Activated CD4-positive, alpha-beta T cell treated with anti-CD3 and anti-CD28 coated beads, Interleukin-2, amount 50 U/mL, for 16 hours (primary cell): ENCODE results near the gene PRR3.

Experiments
- DNase-seq: peaks from one replicate; pipeline ENCODE4 v3.0.0-alpha.2; 2020

PRR3 gene

DNA sequence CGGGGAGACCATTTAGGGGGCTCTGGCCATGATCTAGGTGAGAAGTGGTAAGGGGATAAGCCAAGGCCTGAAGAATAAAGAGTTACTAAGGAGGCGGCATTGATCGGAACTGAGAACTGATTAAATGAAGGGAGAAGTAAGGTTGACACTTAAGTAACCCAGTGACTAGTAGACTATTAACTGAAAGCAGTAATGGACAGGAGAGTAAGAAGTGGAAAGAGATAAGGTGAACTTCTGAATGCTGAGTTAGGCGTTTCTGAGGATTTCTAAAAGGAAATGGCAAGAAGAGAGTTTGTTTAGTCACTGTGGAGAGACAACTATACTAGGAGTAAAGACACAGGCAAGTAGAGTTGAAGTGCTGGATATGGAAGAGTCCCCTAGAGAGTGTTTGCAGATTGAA is 16.0 kb downstream of the PRR3 start:
- DNase-seq, result no peak

DNA sequence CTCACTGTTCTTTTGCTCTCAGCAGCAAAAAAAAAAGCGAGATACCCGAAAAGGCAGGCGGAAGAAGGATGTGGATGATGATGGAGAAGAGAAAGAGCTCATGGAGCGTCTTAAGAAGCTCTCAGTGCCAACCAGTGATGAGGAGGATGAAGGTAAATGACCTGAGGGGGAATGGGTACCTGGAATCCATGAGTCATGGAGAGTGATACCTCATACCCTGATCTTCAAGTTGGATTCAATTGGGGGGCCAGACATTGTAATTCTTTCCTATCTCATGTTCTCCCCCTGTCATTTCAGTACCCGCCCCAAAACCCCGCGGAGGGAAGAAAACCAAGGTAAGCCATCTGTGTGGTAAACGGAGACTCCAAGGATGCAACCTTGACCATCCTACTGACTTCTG is 21.0 kb downstream of the PRR3 start:
- no peak for DNase-seq

DNA sequence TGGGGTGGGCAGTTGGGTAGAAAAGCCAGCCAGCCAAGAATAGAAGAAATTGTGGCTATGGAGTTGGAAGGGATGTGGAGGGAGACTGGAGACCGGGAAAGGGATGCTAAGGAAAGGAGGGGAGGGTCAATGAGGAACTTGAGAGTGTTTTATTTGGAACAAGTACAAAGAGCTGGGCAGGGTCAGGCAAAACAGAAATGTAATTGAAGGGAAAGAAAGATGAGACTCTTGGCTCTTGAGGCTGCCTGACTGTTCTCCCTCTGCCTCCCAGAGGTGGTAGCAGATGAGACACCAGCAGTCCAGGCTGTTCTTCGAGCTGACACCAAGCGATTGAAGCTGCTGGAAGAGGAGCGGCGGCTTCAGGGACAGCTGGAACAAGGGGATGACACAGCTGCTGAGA is 26.8 kb downstream of the PRR3 start:
- no peak for DNase-seq

DNA sequence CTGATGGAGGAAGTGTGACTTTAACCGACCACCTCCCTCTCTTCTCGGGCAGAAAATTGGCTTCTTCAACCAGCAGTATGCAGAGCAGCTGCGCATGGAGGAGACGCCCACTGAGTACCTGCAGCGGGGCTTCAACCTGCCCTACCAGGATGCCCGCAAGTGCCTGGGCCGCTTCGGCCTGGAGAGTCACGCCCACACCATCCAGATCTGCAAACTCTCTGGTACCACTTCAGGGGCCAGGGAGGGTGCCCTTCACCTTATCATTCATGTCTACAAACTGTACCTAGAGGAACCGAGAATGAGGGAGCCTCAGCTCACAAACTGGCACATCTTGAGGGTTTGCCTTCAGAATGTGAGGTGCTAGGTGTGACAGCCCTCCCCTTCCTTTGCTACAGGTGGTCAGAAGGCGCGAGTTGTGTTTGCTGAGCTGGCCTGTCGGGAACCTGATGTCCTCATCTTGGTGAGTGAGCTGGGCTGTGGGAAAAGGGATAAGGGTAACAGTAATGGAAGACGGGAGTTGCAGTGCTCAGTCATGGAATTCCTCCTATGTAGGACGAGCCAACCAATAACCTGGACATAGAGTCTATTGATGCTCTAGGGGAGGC is 32.8 kb downstream of the PRR3 start:
- DNase-seq, result no peak

DNA sequence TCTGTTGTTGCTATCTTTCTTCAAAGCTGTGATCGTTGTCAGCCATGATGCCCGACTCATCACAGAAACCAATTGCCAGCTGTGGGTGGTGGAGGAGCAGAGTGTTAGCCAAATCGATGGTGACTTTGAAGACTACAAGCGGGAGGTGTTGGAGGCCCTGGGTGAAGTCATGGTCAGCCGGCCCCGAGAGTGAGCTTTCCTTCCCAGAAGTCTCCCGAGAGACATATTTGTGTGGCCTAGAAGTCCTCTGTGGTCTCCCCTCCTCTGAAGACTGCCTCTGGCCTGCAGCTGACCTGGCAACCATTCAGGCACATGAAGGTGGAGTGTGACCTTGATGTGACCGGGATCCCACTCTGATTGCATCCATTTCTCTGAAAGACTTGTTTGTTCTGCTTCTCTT is 33.4 kb downstream of the PRR3 start:
- DNase-seq, result no peak

DNA sequence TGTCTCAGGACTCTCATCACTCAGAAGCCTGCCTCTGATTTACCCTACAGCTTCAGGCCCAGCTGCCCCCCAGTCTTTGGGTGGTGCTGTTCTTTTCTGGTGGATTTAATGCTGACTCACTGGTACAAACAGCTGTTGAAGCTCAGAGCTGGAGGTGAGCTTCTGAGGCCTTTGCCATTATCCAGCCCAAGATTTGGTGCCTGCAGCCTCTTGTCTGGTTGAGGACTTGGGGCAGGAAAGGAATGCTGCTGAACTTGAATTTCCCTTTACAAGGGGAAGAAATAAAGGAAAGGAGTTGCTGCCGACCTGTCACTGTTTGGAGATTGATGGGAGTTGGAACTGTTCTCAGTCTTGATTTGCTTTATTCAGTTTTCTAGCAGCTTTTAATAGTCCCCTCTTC is 33.9 kb downstream of the PRR3 start:
- no peak for DNase-seq

DNA sequence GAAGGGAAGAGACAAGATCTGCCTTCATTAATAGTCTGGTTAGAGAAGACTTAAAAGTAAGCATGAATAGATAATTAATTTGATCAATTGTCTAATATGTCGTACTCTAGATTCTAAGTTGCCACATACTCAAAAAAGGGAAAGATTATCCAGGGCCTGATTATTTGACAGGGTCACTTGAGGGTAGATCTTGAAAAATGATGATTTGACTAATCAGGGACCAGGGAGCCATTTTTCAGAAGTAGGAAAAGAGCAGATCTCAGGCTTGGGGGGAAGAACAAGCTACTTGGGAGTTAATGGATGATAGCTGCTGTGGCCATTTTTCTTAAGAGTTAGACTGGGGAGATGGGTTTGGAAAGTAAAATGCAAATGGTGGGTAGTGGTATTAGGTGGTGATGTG is 35.2 kb downstream of the PRR3 start:
- no peak for DNase-seq

DNA sequence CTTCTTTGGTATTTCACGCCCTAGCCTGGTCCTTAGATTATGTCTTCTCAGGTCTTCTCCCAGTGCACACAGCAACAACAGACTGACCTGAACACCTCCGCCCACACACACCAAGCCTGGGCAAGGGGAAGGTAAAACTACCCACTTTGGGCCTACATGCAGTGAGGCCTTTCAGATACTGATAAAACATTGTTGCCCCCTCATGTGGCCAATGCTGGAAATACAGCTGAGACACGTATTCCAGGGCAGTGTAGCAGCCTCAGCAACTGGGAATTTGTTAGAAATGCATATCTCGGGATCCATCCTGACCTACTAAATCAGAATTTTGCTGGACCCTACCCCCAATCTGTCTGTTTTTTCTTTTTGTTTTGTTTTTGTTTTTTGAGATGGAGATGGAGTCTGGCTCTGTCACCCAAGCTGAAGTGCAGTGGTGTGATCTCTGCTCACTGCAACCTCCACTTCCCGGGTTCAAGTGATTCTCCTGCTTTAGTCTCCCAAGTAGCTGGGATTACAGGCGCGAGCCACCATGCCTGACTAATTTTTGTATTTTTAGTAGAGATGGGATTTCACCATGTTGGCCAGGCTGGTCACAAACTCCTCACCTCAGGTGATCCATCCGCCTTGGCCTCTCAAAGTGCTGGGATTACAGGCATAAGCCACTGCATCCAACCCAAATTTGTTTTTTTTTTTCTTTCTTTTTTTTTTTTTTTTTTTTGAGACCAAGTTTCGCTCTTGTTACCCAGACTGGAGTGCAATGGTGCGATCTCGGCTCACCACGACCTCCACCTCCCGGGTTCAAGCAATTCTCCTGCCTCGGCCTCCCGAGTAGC is 40.4 kb downstream of the PRR3 start:
- DNase-seq, result peak; percentile 81

DNA sequence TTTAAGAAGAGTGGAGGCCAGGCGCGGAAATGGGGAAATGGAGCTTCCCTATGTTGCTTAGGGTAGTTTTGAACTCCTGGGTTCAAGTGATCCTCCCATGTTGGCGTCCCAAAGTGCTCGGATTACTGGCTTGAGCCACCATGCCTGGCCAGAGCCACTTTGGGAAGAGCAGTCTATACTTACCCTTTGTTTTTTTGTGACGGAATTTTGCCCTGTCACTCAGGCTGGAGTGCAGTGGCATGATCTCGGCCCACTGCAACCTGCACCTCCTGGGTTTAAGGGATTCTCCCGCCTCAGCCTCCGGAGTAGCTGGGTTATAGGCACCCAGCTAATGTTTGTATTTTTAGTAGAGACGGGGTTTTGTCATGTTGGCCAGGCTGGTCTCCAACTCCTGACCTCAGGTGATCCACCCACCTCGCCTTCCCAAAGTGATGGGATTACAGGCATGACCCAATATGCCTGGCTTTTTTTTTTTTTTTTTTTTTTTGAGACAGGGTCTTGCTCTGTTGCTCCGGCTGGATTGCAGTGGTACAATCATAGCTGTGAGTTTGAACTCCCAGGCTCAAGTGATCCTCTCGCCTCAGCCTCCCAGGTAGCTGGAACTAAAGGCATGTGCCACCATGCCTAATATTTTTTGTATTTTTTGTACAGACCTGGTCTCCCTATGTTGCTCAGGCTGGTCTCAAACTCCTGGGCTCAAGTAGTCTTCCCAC is 42.0 kb downstream of the PRR3 start:
- DNase-seq, result no peak

DNA sequence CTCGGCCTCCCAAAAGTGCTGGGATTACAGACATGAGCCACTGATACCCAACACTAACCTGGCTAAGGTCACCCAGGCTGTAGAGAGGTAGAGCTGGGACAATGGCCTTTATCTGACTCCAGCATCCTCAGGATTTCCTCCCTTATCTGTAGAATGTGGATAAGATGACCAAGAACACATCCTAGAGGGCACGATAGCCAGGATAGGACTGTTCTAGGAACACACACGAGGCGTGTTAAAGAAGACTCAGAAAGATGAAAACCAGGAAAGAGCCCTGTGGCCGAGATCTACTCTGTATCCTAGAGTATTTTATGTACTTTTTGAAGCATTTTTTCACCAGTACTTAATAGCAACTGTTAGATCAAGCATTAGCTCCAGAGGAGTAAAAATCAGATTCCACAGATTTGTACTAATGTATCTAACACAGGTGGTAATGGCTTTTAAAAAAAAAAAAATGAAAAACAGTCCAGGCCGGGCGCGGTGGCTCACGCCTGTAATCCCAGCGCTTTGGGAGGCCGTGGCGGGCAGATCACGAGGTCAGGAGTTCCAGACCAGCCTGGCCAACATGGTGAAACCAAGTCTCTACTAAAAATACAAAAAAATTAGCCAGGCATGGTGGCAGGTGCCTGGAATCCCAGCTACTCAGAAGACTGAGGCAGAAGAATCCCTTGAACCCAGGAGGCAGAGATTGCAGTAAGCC is 42.7 kb downstream of the PRR3 start:
- no peak for DNase-seq

DNA sequence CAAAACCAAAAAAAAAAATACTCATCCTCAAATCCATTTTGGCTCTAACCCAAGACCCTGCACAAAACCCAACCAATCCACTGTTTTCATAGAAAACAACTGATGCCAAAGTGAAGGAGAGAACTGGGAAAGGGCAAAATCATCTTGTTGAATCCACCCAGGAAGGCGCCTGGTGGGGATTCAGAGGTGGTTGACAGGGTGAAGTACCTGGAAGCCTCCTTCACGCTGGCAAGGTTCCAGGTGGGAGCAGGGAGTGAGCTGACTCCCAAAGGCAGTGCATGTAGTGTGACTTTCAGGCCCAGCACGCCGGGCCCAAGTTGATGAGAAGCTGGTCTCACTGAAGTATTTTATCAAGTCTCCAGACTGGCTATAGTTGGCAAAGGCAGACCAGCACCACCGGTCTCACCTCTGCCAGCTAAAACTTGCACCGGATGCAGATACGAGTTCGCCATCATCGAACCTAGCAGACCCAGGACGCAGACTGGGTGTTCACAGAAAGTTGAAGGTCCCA is 43.4 kb downstream of the PRR3 start:
- DNase-seq, result no peak

DNA sequence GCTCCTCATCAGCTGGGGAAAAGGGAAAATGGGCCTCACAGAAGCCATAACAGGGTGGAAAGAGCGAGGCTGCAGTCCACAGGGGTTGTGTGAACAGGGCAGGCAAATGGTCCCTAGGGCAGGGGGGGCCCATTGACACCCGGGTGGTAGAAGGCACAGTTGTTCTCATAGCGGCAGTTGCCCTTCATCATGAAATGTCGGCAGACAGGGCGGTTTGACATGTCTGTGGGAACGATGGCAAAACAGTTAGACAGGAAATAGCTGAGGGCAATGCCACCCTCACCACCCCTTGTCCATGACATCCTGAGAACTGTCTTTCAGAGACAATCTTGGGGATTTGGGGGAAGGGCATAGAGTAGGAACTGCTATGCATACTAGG is 44.3 kb downstream of the PRR3 start:
- DNase-seq, result no peak

DNA sequence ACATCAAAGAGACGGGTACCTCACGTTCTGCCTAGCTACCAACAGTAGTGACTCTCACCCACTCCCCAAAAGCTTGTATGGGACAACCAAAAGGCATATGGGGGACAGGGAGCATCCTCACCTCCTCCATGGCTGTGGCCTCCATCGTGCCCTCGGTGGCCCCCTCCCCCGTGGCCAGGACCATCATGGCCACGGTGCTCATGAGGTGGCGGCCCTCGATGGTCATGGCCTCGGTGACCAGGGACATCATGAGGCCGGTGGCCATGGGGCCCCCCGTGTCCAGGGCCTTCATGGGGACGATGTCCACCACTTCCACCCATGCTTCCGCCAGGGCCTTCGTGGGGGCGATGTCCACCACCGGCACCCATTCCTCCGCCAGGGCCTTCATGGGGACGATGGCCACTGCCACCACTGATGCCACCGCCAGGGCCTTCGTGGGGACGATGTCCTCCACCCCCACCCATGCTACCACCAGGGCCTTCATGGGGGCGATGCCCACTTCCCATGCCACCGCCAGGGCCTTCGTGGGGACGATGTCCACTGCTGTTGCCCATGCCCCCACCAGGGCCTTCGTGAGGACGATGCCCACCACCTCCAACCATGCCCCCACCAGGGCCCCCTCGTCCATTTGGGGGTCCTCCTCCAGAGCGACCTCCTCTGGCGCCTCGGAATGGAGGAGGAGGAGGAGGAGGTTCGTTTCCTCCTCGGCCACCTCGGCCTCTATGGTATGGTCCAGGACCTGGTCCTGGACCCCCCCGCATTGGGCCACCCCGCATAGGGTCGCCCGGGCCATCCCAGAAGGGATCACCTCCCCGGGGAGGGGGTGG is 44.9 kb downstream of the PRR3 start:
- DNase-seq, result no peak

DNA sequence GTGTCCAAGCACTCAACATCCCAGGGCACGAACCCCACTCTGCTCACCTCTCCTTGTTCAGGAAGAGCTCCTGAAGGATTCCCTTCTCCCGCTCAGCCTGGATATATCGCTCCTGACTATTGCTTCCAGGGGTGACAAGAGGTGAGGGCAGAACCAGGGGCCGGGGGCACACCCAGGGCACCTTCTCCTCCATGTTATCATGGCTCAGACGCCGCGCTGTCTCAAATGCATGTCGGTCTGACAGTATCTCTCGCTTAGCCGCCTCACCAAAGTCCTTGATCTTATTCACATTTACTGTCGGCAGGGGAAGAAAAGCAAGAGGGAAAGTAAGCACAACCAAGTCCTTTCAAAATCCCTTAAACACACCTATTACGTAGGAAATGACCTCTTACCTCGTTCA is 46.9 kb downstream of the PRR3 start:
- DNase-seq, result no peak

DNA sequence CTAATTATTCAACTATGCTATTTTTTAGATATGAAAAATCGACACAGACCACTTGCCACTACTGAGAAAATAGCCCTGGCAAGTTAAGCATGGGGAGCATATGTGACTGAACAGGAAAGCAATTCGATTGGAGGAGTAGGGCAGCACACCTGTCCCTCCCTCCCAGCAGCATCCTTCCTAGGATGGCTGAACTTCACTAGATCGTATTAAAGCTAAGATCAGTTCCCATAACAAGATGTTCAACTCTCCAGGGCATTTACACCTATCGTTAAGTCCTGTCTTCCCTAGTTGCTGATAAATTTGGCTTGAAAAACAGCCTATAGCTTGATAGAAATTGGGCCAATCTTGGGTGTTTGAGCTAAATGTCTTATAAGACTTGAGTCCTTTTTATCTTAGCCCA is 53.0 kb downstream of the PRR3 start:
- DNase-seq, result no peak

DNA sequence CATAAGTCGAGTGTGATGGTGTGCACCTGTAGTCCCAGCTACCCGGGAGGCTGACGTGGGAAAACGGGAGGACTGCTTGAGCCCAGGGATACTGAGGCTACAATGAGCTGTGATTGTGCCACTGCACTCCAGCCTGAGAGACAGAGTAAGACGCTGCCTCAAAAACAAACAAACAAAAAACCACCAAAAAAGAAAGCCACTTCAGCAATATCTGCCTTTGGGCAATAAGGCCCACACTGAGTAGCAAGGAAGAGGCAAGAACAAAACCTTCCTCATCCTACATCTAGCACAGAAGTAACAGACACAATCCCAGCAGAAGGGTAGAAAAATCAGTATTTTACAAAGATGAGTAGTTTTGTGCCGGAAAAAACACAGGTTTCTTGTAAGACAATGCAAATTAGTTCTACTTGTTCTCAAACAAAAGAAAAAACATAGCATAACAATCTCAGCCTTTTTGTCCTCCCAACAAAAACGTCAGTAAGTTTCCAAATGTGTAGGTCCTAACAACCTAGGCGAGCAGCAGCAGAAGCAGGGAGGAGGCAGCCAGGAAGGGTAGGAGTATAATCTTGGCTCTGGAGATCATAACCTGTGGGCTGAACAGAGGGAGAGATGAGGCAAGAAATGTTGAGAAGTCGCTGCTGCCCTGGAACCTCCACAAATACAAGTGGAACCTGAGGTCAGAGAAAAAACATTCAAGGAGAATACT is 54.2 kb downstream of the PRR3 start:
- DNase-seq, result no peak

DNA sequence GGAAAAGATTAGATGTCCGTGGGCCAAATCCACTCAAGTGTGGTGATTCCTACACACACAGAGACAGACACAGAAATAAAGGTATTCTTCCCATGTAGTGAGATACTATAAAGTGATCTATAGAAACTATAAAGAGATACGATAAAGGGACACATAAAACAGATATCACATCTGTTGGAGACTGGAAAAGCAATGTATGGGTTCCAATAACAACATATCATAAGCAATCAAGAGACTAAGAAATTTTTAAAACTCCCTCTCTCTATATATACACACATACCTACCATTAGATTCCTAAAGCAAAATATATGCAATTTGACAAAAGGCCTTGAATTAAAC is 54.7 kb downstream of the PRR3 start:
- DNase-seq, result no peak

DNA sequence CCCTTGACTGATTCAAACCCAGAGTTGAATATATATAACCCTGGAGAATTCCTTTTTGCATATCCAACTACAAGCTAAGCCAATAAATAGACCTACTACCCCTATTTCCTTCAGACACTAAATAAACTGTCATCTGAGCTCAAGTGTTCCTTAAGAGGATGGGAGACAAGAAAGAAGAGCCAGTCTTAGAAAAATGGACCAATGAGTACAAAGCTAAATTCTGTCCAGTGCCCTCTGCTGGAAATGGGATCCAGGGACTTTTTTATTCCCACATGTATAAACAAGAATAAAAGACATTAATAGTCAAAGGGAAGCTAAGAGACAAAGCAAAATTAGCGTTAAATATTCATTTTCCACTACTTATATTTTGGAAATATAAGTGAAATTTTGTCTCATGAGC is 55.1 kb downstream of the PRR3 start:
- no peak for DNase-seq

DNA sequence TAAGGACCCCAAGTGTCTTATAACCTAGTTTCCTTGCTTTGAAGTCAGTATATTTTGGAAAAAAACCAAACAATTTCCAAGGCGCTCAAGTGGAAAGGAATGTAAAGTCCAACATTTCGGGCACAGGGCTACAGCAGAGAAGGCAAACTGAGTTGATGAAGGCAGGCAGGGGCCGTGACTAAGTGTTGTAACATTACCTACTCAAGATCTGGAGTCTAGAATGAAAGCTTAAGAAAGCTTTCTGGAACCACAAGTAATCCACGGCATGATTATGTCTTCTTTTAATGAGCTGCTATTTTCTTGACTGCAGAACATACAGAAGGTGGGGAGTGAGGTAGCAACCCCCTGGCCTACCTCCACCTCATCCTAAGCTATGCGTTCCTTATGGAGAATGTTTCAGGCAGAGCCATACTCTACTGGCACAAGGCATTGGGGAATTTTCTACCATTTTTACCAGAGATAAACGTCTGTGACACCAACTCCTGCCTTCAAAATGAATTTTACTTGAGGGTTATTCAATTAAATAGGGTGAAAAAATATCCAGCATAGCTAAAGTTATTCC is 55.7 kb downstream of the PRR3 start:
- no peak for DNase-seq
